Stomach (tissue), 4 donors: Measurements from ENCODE around the gene SCOC.

ENCODE experiments used
- CTCF ChIP-seq, 7 experiments: fragments of 450-650 bp in 4 of 7; fragments of 200-600 bp in 3 of 7; sonication (generic) in 3 of 7; IDR thresholded peaks; one replicate each; pipeline ENCODE4 v1.5.1; 2016 to 2019; ENCODE audit warnings: antibody characterized with exemption in 7 of 7, control low read depth in 2 of 7, mild to moderate bottlenecking in 1 of 7
- EP300 ChIP-seq: sonication (generic); formaldehyde crosslinking; IDR thresholded peaks from one replicate; pipeline ENCODE4 v1.6.1; 2017; ENCODE audit warnings: antibody characterized with exemption
- POLR2AphosphoS5 ChIP-seq, 3 donors: sonication (generic); formaldehyde crosslinking; IDR thresholded peaks; one replicate each; pipeline ENCODE4 v1.6.1; 2016; ENCODE audit warnings: antibody characterized with exemption in 3 of 3

GRCh38 chr4:140326395-140326993 is 47.0 kb upstream of the SCOC start:
- TF ChIP-seq CTCF (IDR thresholded peaks at IDR 0.05) (peak in 5 of 7 experiments; percentile 27 to 65 (median 52)), EP300 (no peak), POLR2AphosphoS5 (IDR thresholded peaks at IDR 0.05) (no peak)
